HepG2 (cell line): ENCODE data around the gene SCRN3. TPM values are rescaled to one million over a fixed set of nuclear protein-coding genes. Genes with fewer than 3 reads are reported as not detected.

ENCODE experiments used
- BORCS8-MEF2B ChIP-seq: sonication (generic); formaldehyde crosslinking; IDR thresholded peaks from 2 replicates; pipeline ENCODE4 v1.8.0; 2022; ENCODE audit warnings: mild to moderate bottlenecking, missing genetic modification reagents
- CREB3 ChIP-seq: sonication (generic); formaldehyde crosslinking; IDR thresholded peaks from 2 replicates; pipeline ENCODE4 v1.5.0; 2020; ENCODE audit warnings: missing genetic modification reagents
- ELF4 ChIP-seq: sonication (generic); formaldehyde crosslinking; IDR thresholded peaks from 2 replicates; pipeline ENCODE4 v1.5.0; 2020; ENCODE audit warnings: missing genetic modification reagents, mild to moderate bottlenecking, moderate library complexity, borderline replicate concordance
- FOXO1 ChIP-seq: sonication (generic); formaldehyde crosslinking; IDR thresholded peaks from 2 replicates; pipeline ENCODE4 v1.4.0; 2020; ENCODE audit warnings: missing genetic modification reagents
- HOXA7 ChIP-seq: sonication (generic); formaldehyde crosslinking; IDR thresholded peaks from 2 replicates; pipeline ENCODE4 v1.8.1; 2022; ENCODE audit warnings: mild to moderate bottlenecking, missing genetic modification reagents, moderate library complexity
- JDP2 ChIP-seq: sonication (generic); formaldehyde crosslinking; IDR thresholded peaks from 2 replicates; pipeline ENCODE4 v1.8.1; 2022; ENCODE audit warnings: missing genetic modification reagents, borderline replicate concordance
- MIXL1 ChIP-seq: IDR thresholded peaks from 2 replicates; pipeline ENCODE4 v1.6.1; 2016
- MXD4 ChIP-seq: IDR thresholded peaks from 2 replicates; pipeline ENCODE4 v1.6.1; 2016; ENCODE audit warnings: mild to moderate bottlenecking, missing biosample characterization, missing genetic modification reagents
- NCOA2 ChIP-seq: sonication (generic); formaldehyde crosslinking; IDR thresholded peaks from 2 replicates; pipeline ENCODE4 v1.8.0; 2022; ENCODE audit warnings: inconsistent platforms
- NR2C2 ChIP-seq: sonication (generic); formaldehyde crosslinking; IDR thresholded peaks from 2 replicates; pipeline ENCODE4 v1.4.0; 2020; ENCODE audit warnings: missing genetic modification reagents, mild to moderate bottlenecking, moderate library complexity, borderline replicate concordance
- POGK ChIP-seq: sonication (generic); formaldehyde crosslinking; conservative IDR thresholded peaks from 2 replicates; pipeline ENCODE4 v1.8.0; 2022; ENCODE audit warnings: mild to moderate bottlenecking, moderate library complexity, missing genetic modification reagents
- SP140L ChIP-seq: sonication (generic); formaldehyde crosslinking; IDR thresholded peaks from 2 replicates; pipeline ENCODE4 v1.4.0; 2020; ENCODE audit warnings: missing genetic modification reagents, borderline replicate concordance
- SP5 ChIP-seq: IDR thresholded peaks from 2 replicates; pipeline ENCODE4 v1.6.1; 2016; ENCODE audit warnings: low read depth, borderline replicate concordance
- SRF ChIP-seq: IDR thresholded peaks from 2 replicates; pipeline ENCODE4 v1.6.1; 2011; ENCODE audit warnings: mild to moderate bottlenecking, low read depth, low read length, moderate library complexity
- TAF1 ChIP-seq: sonication (generic); formaldehyde crosslinking; IDR thresholded peaks from 2 replicates; pipeline ENCODE4 v1.4.0; 2020; ENCODE audit warnings: missing genetic modification reagents
- ZFP91 ChIP-seq: sonication (generic); formaldehyde crosslinking; IDR thresholded peaks from 2 replicates; pipeline ENCODE4 v1.9.0; 2022; ENCODE audit warnings: missing genetic modification reagents, mild to moderate bottlenecking, borderline replicate concordance
- ZNF253 ChIP-seq: sonication (generic); formaldehyde crosslinking; IDR thresholded peaks from 2 replicates; pipeline ENCODE4 v1.8.0; 2022; ENCODE audit warnings: mild to moderate bottlenecking, missing genetic modification reagents, borderline replicate concordance
- ZNF263 ChIP-seq: sonication (generic); formaldehyde crosslinking; IDR thresholded peaks from 2 replicates; pipeline ENCODE4 v1.4.0; 2020; ENCODE audit warnings: missing genetic modification reagents
- ZNF468 ChIP-seq: sonication (generic); formaldehyde crosslinking; IDR thresholded peaks from 2 replicates; pipeline ENCODE4 v1.8.0; 2022; ENCODE audit warnings: mild to moderate bottlenecking, moderate library complexity, missing genetic modification reagents
- ZSCAN22 ChIP-seq: sonication (generic); formaldehyde crosslinking; IDR thresholded peaks from 2 replicates; pipeline ENCODE4 v1.4.0; 2020; ENCODE audit warnings: mild to moderate bottlenecking, missing genetic modification reagents
- polyA plus RNA-seq, 8 experiments: library from polyadenylated mRNA; depleted of rRNA in 3 of 8; stranded (reverse) in 7 of 8; unstranded in 1 of 8; fragments of >200 nt; fragmentation: Illumina TruSeq in 4 of 8; extraction: Trizol in 4 of 8; gene quantifications; 2 replicates each; pipeline versions ENCODE4 v1.2.1 to v1.2.3, GENCODE V29; 2011 to 2016; ENCODE audit warnings: low read depth in 4 of 8, missing spikeins in 1 of 8, mixed read lengths in 1 of 8; ENCODE audit not compliant: insufficient read depth in 1 of 8
- total RNA-seq, 5 experiments: library from RNA; depleted of rRNA; stranded (reverse); fragments of >200 nt; fragmentation: Illumina TruSeq; extraction: Trizol; gene quantifications; 2 replicates each; pipeline ENCODE4 v1.2.3, GENCODE V29; 2016; ENCODE audit warnings: low read depth in 1 of 5
- TF ChIP-seq, protein P1 (sequence below): sonication (generic); formaldehyde crosslinking; IDR thresholded peaks from 2 replicates; pipeline ENCODE4 v1.4.0; 2020; ENCODE audit warnings: mild to moderate bottlenecking, low read depth, missing genetic modification reagents
- TF ChIP-seq, protein P2 (sequence below): sonication (generic); formaldehyde crosslinking; conservative IDR thresholded peaks from 2 replicates; pipeline ENCODE4 v1.4.0; 2020; ENCODE audit warnings: missing genetic modification reagents

Gene SCRN3
- total and polyA plus RNA-seq, 2 of the 13 experiments (the other 11 are each of a cell fraction or from before 2014, with no cell fraction given) = 6.6 to 11.3 TPM

DNA sequence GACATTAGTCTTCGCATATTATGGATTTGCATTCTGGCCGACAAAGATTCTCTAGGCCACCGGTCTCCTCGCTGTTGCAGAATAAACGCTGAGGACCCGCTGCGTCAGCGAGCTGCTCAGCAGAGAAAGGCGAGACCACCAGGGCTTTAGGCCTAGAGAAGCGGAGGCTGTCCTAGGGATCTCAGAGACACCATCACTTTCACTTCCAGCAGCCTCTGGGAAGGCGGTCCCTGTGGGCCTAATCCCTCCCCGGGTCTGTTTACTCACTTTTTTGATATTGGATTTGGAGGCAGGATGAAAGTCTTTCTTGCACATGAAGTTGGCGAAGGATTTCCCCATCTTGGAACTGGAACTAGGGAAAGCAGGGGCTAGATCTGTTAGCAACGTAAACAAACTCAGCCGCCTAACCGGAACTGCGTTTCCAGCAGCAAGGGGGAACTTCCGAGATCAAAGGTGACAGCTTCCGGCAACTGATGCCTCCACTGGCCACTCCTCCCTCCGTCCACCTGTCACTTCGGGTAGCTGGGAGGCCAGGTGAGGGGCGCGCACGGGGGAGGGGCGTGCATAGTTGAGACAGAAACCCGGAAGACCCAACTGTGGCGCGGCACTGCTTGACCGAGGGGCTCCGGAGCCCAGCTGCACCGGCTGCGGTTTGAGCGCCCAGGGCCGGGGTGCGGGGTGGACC is at the start of gene SCRN3 (continued):
- TF ChIP-seq, protein P1, sequence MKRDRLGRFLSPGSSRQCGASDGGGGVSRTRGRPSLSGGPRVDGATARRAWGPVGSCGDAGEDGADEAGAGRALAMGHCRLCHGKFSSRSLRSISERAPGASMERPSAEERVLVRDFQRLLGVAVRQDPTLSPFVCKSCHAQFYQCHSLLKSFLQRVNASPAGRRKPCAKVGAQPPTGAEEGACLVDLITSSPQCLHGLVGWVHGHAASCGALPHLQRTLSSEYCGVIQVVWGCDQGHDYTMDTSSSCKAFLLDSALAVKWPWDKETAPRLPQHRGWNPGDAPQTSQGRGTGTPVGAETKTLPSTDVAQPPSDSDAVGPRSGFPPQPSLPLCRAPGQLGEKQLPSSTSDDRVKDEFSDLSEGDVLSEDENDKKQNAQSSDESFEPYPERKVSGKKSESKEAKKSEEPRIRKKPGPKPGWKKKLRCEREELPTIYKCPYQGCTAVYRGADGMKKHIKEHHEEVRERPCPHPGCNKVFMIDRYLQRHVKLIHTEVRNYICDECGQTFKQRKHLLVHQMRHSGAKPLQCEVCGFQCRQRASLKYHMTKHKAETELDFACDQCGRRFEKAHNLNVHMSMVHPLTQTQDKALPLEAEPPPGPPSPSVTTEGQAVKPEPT (CRISPR knock-in tag) = no peak
- TF ChIP-seq, protein P2, sequence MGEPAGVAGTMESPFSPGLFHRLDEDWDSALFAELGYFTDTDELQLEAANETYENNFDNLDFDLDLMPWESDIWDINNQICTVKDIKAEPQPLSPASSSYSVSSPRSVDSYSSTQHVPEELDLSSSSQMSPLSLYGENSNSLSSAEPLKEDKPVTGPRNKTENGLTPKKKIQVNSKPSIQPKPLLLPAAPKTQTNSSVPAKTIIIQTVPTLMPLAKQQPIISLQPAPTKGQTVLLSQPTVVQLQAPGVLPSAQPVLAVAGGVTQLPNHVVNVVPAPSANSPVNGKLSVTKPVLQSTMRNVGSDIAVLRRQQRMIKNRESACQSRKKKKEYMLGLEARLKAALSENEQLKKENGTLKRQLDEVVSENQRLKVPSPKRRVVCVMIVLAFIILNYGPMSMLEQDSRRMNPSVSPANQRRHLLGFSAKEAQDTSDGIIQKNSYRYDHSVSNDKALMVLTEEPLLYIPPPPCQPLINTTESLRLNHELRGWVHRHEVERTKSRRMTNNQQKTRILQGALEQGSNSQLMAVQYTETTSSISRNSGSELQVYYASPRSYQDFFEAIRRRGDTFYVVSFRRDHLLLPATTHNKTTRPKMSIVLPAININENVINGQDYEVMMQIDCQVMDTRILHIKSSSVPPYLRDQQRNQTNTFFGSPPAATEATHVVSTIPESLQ (CRISPR knock-in tag) = no peak
- TF ChIP-seq SRF = no peak
- TF ChIP-seq POGK (CRISPR knock-in tag) = no peak
- TF ChIP-seq BORCS8-MEF2B (CRISPR knock-in tag) = peak; percentile 34; the same call in 1 of the 2 replicates
- TF ChIP-seq NCOA2 (CRISPR knock-in tag) = no peak
- no peak for TF ChIP-seq ZNF263 (CRISPR knock-in tag)
- TF ChIP-seq TAF1 = peak; percentile 78
- TF ChIP-seq ZNF253 (CRISPR knock-in tag) = 0 out of 2 replicates have a peak, but pooled peaks have one; percentile 22
- peak; percentile 80; the same call in 1 of the 2 replicates for TF ChIP-seq FOXO1 (CRISPR knock-in tag)
- TF ChIP-seq ZFP91 (CRISPR knock-in tag) = peak; percentile 79; the same call in 1 of the 2 replicates
- TF ChIP-seq MIXL1 (CRISPR knock-in tag) = peak; percentile 60; the same call in 1 of the 2 replicates
- no peak for TF ChIP-seq SP140L
- peak; percentile 100 for TF ChIP-seq NR2C2
- TF ChIP-seq HOXA7 (CRISPR knock-in tag) = no peak
- no peak for TF ChIP-seq CREB3 (CRISPR knock-in tag)
- TF ChIP-seq ELF4 (CRISPR knock-in tag) = peak; percentile 98
- TF ChIP-seq SP5 (CRISPR knock-in tag) = peak; percentile 72
- TF ChIP-seq JDP2 (CRISPR knock-in tag) = no peak
- peak; percentile 86 for TF ChIP-seq MXD4
- 0 out of 2 replicates have a peak, but pooled peaks have one; percentile 20 for TF ChIP-seq ZNF468 (CRISPR knock-in tag)
- TF ChIP-seq ZSCAN22 (CRISPR knock-in tag) = no peak
